ENCODE data around the gene IFT81. TPM values are rescaled to one million over a fixed set of nuclear protein-coding genes. Genes with fewer than 3 reads are reported as not detected.

Gene IFT81
- total RNA-seq, 2 donors from 2014 or later, result 7.5 to 12.0 TPM

- Histone ChIP-seq H3K9me3 (no peaks in the 10 kb centered on the region), H3K4me1 (peaks cover 0 to 31% of the 10 kb centered on the region in 2 donors), H3K27ac (peak overlapping the region in 1 of 2 donors; percentile 6), H3K36me3 (no peaks in the 10 kb centered on the region), H3K27me3 (no peaks in the 10 kb centered on the region), H3K4me3 (no peak overlapping the region)
- TF ChIP-seq CTCF (IDR thresholded peaks at IDR 0.05), result no peak
- no peak for DNase-seq (ENCODE audit: low spot score)
These were observed 55.1 kb downstream of the IFT81 start for GRCh38 chr12:110179291-110179690.

DNA sequence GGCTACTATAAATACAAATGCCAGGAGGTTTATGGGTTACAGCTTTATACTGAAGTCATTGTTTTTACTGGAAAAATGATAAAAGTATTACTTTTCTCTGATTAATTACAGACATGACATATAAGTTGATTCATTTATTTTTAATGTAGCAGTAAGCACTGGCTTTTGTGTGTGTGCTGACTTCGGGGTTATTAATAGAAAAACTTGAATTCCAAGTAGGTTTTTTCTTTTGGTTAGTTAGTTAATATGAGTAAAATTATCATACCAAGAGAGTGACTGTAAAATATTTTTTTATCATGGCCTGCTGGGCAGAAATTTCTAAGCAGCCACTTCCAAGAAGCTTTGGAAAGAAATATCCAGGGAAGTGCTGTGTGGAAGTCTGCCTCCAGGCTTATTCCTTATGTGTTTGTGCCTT is 56.4 kb downstream of the IFT81 start:
- Histone ChIP-seq H3K36me3 (no peaks in the 10 kb centered on the region), H3K4me3 (no peak overlapping the region), H3K27ac (peak overlapping the region in 1 of 2 donors; percentile 37), H3K27me3 (no peaks in the 10 kb centered on the region), H3K9me3 (peaks cover 0 to 2% of the 10 kb centered on the region in 2 donors), H3K4me1 (peaks cover 0 to 24% of the 10 kb centered on the region in 2 donors)
- DNase-seq (ENCODE audit: low spot score), result no peak
- TF ChIP-seq CTCF (IDR thresholded peaks at IDR 0.05), result no peak

DNA sequence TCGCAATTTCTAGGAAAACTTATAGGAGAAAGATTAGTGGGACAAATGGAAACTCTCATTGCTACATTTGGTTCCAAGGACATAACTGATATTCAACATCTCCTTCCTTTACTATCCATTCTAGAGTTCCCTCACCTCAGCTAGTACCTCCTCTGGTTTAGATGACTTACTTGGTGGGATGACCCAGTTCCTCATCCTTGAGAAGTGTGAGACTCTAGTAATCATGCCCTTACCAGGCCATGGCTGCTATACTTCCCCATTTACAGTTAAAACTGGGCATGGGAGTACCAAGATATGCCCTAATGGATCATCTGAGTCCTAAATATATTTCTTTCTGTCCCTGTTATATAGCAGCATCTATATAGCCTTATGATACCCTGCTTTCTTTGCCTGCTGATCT is 58.1 kb downstream of the IFT81 start:
- H3K4me3 ChIP-seq, result no peak overlapping the region
- DNase-seq (ENCODE audit: low spot score), result no peak
- peaks cover 0 to 10% of the 10 kb centered on the region in 2 donors for H3K4me1 ChIP-seq
- no peak overlapping the region for H3K27ac ChIP-seq
- TF ChIP-seq CTCF (IDR thresholded peaks at IDR 0.05), result no peak
- H3K36me3 ChIP-seq, result no peaks in the 10 kb centered on the region
- H3K9me3 ChIP-seq, result peaks cover 0 to 16% of the 10 kb centered on the region in 2 donors
- H3K27me3 ChIP-seq, result no peaks in the 10 kb centered on the region

- DNase-seq (ENCODE audit: low spot score), result no peak
- no peak overlapping the region for H3K27ac ChIP-seq
These were observed 59.2 kb downstream of the IFT81 start for GRCh38 chr12:110183386-110183785.

GRCh38 chr12:110185626-110186025 is 61.5 kb downstream of the IFT81 start:
- no peak for DNase-seq (ENCODE audit: low spot score)
- H3K9me3 ChIP-seq, result peaks cover 0 to 16% of the 10 kb centered on the region in 2 donors
- TF ChIP-seq CTCF (IDR thresholded peaks at IDR 0.05), result no peak
- peaks cover 0 to 4% of the 10 kb centered on the region in 2 donors for H3K4me1 ChIP-seq
- no peaks in the 10 kb centered on the region for H3K36me3 ChIP-seq
- no peak overlapping the region for H3K27ac ChIP-seq
- no peak overlapping the region for H3K4me3 ChIP-seq
- H3K27me3 ChIP-seq, result no peaks in the 10 kb centered on the region

More at GRCh38 chr12:110183386-110183785, 59.2 kb downstream of the IFT81 start:
- Histone ChIP-seq H3K9me3 (peaks cover 0 to 16% of the 10 kb centered on the region in 2 donors), H3K4me1 (peaks cover 0 to 9% of the 10 kb centered on the region in 2 donors), H3K4me3 (no peak overlapping the region), H3K27me3 (no peaks in the 10 kb centered on the region), H3K36me3 (no peaks in the 10 kb centered on the region)
- peak in 1 of 2 donors; percentile 28 for TF ChIP-seq CTCF (IDR thresholded peaks at IDR 0.05)

DNA sequence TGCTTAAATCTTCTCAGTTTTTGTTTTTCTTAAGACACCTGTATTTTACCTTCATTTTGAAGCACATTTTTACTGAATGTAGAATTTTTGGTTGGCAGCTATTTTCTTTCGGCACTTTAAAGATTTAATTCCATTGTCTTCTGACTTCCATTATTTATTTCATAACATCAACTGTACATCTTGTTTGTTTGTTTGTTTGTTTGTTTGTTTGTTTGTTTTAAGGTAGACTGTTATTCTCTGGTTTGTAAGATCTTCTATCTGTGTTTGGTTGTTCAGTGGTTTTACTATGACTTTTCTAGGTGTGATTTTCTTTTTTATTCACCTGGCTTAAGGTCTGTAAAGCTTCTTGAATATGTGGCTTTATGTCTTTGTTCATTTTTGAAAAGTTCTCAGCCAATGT is 61.9 kb downstream of the IFT81 start:
- Histone ChIP-seq H3K4me3 (no peak overlapping the region), H3K36me3 (no peaks in the 10 kb centered on the region), H3K9me3 (peaks cover 0 to 16% of the 10 kb centered on the region in 2 donors), H3K4me1 (no peaks in the 10 kb centered on the region), H3K27ac (no peak overlapping the region), H3K27me3 (no peaks in the 10 kb centered on the region)
- no peak for TF ChIP-seq CTCF (IDR thresholded peaks at IDR 0.05)
- DNase-seq (ENCODE audit: low spot score), result no peak

Data from right atrium auricular region (tissue), 2 donors.